Heart left ventricle (tissue), 13 donors: Measurements from ENCODE around the gene ERCC6L.

ENCODE experiments used
- CTCF ChIP-seq, 12 donors: fragments of 200-600 bp; sonication (generic) in 4 of 12; IDR thresholded peaks; one replicate each; pipeline versions ENCODE4 v1.5.0 to v1.8.0; 2018 to 2022; ENCODE audit warnings: antibody characterized with exemption in 12 of 12, mild to moderate bottlenecking in 5 of 12
- POLR2A ChIP-seq, 2 donors: fragments of 450-650 bp; IDR thresholded peaks; one replicate each; pipeline ENCODE4 v1.6.1; 2017; ENCODE audit warnings: antibody characterized with exemption in 2 of 2, mild to moderate bottlenecking in 2 of 2, moderate library complexity in 2 of 2
- donor health status: ischemic (EF 13 %, LVEDD 7.1; RV severe dilation, severe dysfunction).
- donor health status: DM: no; HTN: yes; CAD: no.
- donor health status: DM: no; HTN: no; CAD: no.
- donor health status: ischemic (EF 25% LVEDD 6.9; RV normal size, moderate dysfunction).
- donor health status: ischemic (EF 25% LVEDD 5.7; RV mildly dilated, moderate dysfunction).
- donor health status: ischemic (EF 35%, LVEDD 5.7; RV mildly dilated, moderate dysfunction).
- donor health status: nonischemic (EF 11% LVEDD 7.7; RV severe dilation, severe dysfunction).
- donor health status: DM: yes; HTN: yes; CAD: no.
- donor health status: PGD.
- donor health status: ischemic (EF 29% LVEDD 5.4; RV normal size, mild dysfunction).
- donor health status: nonischemic (EF 23%, LVEDD 6.1; RV moderate dilation, normal function).

DNA sequence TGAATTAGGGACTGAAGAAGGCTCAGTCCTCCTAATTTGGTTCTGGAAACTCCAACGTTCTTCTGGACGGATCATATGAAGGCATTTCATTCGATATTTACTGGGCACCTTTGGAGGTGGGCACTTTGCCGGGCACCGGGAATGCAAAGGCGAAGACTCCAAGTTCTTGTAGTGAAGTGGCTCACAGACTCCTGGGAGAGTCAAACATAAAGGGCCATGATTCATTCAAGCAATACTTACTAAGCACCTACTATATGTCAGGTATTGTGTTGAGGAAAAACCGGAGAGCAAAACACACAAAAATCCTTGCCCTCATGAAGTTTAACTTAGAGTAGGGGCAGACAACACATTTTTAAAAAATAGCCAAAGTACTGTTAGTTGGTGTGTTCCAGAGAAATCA, 17.0 kb upstream of the ERCC6L start:
- TF ChIP-seq POLR2A (IDR thresholded peaks at IDR 0.05) (no peak), CTCF (IDR thresholded peaks at IDR 0.05) (no peak)
